ENCODE results near the gene KCTD6.
A peak's percentile ranks its signal among the peaks of the same experiment; 100 is the strongest.

The KCTD6 gene

DNA sequence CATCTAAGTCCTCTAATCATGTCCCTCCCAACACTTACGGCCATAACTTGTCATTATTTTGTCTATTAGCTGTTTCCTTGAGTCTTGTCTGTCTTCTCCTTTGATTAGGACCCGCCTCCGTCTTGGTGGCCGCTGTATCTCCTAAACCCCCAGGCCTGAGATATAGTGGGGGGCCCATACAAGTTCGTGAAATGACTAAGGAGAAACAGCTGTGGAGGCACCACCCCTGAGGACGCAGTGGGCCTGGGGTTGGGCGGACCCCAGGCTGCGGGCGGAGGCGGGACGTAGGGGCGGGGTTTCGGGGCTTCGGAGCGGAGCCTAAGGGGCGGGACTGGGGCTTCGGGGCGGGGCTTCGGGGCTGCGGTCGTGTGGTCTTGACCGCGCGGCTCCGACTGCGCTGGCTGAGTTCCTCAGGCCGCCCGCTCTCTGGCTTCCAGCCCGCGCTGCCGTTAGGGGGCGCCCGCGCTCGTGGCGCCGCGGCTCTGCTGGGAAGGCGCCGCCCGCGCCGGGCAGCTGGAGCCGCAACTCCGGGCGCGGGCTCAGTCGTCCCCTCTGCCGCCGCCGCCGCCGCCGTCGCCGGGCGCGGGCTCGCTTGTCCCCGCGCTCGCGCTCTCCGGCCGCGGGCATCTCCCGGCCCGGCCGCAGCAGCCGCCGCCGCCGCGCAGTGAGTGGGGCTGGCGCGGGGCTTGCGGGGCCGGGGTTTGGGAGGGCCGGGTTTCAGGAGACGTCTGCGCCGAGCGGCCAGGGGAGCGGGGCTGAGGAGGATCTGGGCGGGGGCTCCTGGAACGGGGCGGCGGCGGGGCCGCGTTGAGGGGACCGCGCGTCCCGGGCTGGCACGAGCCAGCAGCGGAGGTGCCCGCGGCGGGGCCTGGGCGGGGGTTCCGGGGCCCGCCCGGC, at the start of gene KCTD6:
TSS of gene KCTD6 (plus strand) at position 591 of the 897 bp plus-strand sequence. CDS start 6,660 bp downstream, outside the sequence.
- TF ChIP-seq, protein P1, sequence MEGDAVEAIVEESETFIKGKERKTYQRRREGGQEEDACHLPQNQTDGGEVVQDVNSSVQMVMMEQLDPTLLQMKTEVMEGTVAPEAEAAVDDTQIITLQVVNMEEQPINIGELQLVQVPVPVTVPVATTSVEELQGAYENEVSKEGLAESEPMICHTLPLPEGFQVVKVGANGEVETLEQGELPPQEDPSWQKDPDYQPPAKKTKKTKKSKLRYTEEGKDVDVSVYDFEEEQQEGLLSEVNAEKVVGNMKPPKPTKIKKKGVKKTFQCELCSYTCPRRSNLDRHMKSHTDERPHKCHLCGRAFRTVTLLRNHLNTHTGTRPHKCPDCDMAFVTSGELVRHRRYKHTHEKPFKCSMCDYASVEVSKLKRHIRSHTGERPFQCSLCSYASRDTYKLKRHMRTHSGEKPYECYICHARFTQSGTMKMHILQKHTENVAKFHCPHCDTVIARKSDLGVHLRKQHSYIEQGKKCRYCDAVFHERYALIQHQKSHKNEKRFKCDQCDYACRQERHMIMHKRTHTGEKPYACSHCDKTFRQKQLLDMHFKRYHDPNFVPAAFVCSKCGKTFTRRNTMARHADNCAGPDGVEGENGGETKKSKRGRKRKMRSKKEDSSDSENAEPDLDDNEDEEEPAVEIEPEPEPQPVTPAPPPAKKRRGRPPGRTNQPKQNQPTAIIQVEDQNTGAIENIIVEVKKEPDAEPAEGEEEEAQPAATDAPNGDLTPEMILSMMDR (IDR thresholded peaks at IDR 0.05; ENCODE audit: low read depth, low read length), result peak; percentile 64
- in situ Hi-C loops (cut with HindIII; ENCODE audit: low sequenced_read_pairs), result no loop called here
- peak within 1 kb of the TSS; percentile 89 for H3K4me3 ChIP-seq (ENCODE audit: low read depth, low read length)
- peak; percentile 95 for DNase-seq (ENCODE audit: low read depth, low spot score)

DNA sequence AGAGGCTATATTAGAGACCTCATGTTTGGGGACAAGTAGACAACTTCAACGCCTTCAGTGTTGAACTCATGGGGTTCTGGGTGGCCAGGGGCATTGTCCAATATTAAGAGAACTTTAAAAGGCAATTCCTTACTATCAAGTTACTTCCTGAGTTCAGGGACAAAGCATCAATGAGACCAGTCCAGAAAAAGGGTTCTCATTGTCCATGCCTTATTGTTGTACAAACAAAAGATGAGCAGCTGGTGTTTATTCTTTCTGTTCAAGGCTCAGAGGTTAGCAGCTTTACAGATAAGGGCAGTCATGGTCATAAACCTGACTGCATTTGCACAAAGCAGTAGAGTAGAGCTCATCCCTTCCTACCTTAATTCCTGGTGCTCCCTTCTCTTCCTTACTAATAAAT, 39.7 kb upstream of the KCTD6 start:
- in situ Hi-C loops (cut with HindIII; ENCODE audit: low sequenced_read_pairs), result no loop called here
- TF ChIP-seq, protein P1 (IDR thresholded peaks at IDR 0.05; ENCODE audit: low read depth, low read length), result no peak
- no peak overlapping the region for H3K4me3 ChIP-seq (ENCODE audit: low read depth, low read length)
- DNase-seq (ENCODE audit: low read depth, low spot score), result no peak

DNA sequence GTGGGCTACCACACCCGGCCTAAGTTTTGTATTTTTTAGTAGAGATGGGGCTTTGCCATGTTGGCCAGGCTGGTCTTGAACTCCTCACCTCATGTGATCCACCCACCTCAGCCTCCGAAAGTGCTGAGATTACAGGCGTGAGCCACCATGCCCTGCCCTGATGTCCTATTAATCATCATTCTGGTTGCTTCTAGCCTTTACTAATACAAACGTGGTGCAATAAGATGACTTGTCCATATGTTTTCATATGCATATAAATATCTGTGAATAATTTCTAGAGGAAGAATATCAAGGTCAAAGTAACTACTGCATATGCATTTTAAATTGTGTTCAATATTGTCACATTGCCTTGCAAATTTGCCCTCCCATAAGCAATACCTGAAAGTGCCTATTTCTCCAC, 32.7 kb upstream of the KCTD6 start:
- in situ Hi-C loops (cut with HindIII; ENCODE audit: low sequenced_read_pairs), result no loop called here
- DNase-seq (ENCODE audit: low read depth, low spot score), result no peak
- no peak overlapping the region for H3K4me3 ChIP-seq (ENCODE audit: low read depth, low read length)
- TF ChIP-seq, protein P1 (IDR thresholded peaks at IDR 0.05; ENCODE audit: low read depth, low read length), result no peak

DNA sequence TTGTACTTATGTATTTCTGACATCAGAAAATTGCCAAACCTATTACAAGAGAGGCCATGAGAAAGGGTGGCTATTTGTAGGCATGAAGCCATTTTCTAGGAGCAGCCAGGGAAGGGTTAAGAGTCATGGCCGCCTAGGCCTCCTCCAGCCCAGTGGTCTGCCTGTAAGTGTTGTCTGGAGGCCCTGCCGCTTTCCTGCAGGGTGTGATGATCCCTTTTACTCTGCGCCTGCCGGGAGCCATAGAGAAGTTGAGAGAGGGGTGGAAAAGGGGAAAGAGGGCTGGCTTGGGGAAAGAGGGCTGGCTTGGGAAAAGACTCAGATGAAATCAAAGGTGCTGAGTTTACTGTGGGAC, 29.1 kb upstream of the KCTD6 start:
- DNase-seq (ENCODE audit: low read depth, low spot score), result no peak
- no peak overlapping the region for H3K4me3 ChIP-seq (ENCODE audit: low read depth, low read length)
- TF ChIP-seq, protein P1 (IDR thresholded peaks at IDR 0.05; ENCODE audit: low read depth, low read length), result no peak
- in situ Hi-C loops (cut with HindIII; ENCODE audit: low sequenced_read_pairs), result no loop called here

DNA sequence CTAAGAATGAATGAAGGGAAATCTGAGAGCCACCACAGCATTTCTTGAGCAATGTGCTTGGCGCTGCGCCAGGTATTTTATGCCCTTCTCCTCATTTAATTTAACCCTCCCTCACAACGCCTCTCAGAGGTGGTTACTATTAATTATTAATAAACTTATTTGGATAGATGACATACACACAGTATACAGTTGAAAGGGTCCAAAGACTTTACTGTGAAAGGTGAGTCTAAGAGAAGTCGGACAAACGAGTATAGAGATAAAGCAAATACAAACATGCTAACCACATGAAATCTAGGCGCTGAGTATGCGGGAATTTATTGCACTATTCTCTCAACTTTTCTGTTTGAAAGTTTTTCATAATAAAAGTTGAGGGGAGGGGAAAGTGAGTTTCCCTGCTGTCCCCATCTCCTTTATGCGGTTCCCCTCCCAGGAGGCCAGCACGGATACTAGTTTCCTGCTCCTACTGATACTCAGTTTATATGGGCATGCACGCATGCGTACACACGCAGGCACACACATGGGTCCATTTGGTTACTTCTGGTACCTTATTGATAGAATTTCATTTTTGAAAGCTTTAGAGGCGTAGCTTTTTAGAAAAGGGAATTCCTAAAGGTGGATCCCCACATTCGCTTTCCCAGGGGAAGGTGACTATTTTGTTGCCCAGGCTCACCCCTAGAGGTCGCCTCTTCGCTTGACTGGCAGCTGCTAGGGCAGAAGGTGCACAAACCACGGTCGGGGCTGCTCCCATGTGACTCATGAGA, 28.5 kb upstream of the KCTD6 start:
- DNase-seq (ENCODE audit: low read depth, low spot score), result peak; percentile 85
- in situ Hi-C loops (cut with HindIII; ENCODE audit: low sequenced_read_pairs), result no loop called here
- TF ChIP-seq, protein P1 (IDR thresholded peaks at IDR 0.05; ENCODE audit: low read depth, low read length), result peak; percentile 86
- H3K4me3 ChIP-seq (ENCODE audit: low read depth, low read length), result no peak overlapping the region

DNA sequence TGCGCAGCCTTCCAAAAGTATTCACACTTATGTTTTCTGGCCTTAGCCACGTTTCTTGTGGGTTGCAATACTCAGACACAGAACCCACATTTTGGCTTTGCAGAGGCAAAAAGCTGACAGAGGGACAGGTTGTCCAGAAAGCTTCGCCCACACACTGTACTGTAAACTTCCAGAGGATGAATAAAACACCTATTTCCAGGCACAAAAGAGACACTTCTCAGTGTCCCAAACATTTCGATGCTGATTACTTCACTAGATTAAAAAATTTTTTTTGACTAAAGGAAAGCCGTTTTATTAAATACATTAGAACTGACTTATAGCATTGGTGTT, 28.0 kb upstream of the KCTD6 start:
- H3K4me3 ChIP-seq (ENCODE audit: low read depth, low read length), result no peak overlapping the region
- DNase-seq (ENCODE audit: low read depth, low spot score), result no peak
- TF ChIP-seq, protein P1 (IDR thresholded peaks at IDR 0.05; ENCODE audit: low read depth, low read length), result no peak
- in situ Hi-C loops (cut with HindIII; ENCODE audit: low sequenced_read_pairs), result no loop called here

All from astrocyte of the spinal cord (primary cell).